Fibroblast of lung (primary cell): ENCODE results near the gene KIAA1958. TPM values are rescaled to one million over a fixed set of nuclear protein-coding genes. Genes with fewer than 3 reads are reported as not detected.

Experiments used
- DNase-seq, 2 donors: peaks; one replicate each; pipeline versions ENCODE4 v3.0.0 to v3.0.0-alpha.2; 2010; ENCODE audit warnings: low read depth in 2 of 2
- H2AFZ ChIP-seq: 2 replicates; pipeline ENCODE4 v1.5.1; 2012; ENCODE audit warnings: low read length, control low read depth, inconsistent platforms
- H3K27ac ChIP-seq: 2 replicates; pipeline ENCODE4 v1.5.1; 2011; ENCODE audit warnings: low read length, control low read depth; ENCODE audit not compliant: insufficient read depth
- H3K27me3 ChIP-seq: 2 replicates; pipeline ENCODE4 v1.5.1; 2011; ENCODE audit warnings: mild to moderate bottlenecking, low read length; ENCODE audit not compliant: control insufficient read depth, insufficient read depth
- H3K36me3 ChIP-seq: 2 replicates; pipeline ENCODE4 v1.5.1; 2011; ENCODE audit warnings: low read length; ENCODE audit not compliant: control insufficient read depth, insufficient read depth
- H3K4me1 ChIP-seq: 2 replicates; pipeline ENCODE4 v1.5.1; 2011; ENCODE audit warnings: low read length; ENCODE audit not compliant: control insufficient read depth, insufficient read depth; ENCODE audit errors: extremely low read depth
- H3K4me2 ChIP-seq: 2 replicates; pipeline ENCODE4 v1.5.1; 2011; ENCODE audit warnings: low read length, control low read depth; ENCODE audit not compliant: insufficient read depth; ENCODE audit errors: extremely low read depth
- H3K4me3 ChIP-seq, 4 experiments: fragments of 200-600 bp in 1 of 4; sonication (generic) in 1 of 4; replicated peaks in 1 of 4; 2 replicates each; pipeline ENCODE4 v1.5.1; 2011 to 2016; ENCODE audit warnings: low read length in 4 of 4, low read depth in 3 of 4, mild to moderate bottlenecking in 3 of 4, control low read depth in 2 of 4, inconsistent platforms in 1 of 4, mixed read lengths in 1 of 4; ENCODE audit not compliant: insufficient read depth in 1 of 4; ENCODE audit errors: control extremely low read depth in 1 of 4
- H3K79me2 ChIP-seq: 2 replicates; pipeline ENCODE4 v1.5.1; 2012; ENCODE audit warnings: mild to moderate bottlenecking, low read length, inconsistent platforms; ENCODE audit not compliant: control insufficient read depth, insufficient read depth
- H3K9ac ChIP-seq: 2 replicates; pipeline ENCODE4 v1.5.1; 2011; ENCODE audit warnings: mild to moderate bottlenecking, low read length, control low read depth; ENCODE audit not compliant: insufficient read depth
- H3K9me3 ChIP-seq: 2 replicates; pipeline ENCODE4 v1.5.1; 2012; ENCODE audit warnings: low read depth, low read length; ENCODE audit not compliant: control insufficient read depth, insufficient read depth
- H4K20me1 ChIP-seq: 2 replicates; pipeline ENCODE4 v1.5.1; 2011; ENCODE audit warnings: low read length; ENCODE audit not compliant: control insufficient read depth, insufficient read depth; ENCODE audit errors: extremely low read depth
- EZH2 ChIP-seq: IDR thresholded peaks from 2 replicates; pipeline ENCODE4 v1.5.1; 2012; ENCODE audit warnings: low read length, control low read depth, mild to moderate bottlenecking; ENCODE audit errors: missing control alignments
- polyA plus RNA-seq, 2 donors: library from polyadenylated mRNA; depleted of rRNA in 1 of 2; stranded (reverse) in 1 of 2; unstranded in 1 of 2; fragments of >200 nt; gene quantifications; 2 replicates each; pipeline ENCODE4 v1.2.1, GENCODE V29; 2011 to 2012; ENCODE audit warnings: missing spikeins in 1 of 2
- total RNA-seq: library from RNA; depleted of rRNA; stranded (reverse); fragments of >200 nt; gene quantifications from 2 replicates; pipeline ENCODE4 v1.2.1, GENCODE V29; 2014
- TF ChIP-seq, protein P1 (sequence below), 2 donors: IDR thresholded peaks in 1 of 2; conservative IDR thresholded peaks in 1 of 2; 1 replicate in 1 of 2; 2 replicates in 1 of 2; pipeline ENCODE4 v1.5.1; 2011 to 2012; ENCODE audit warnings: low read length in 2 of 2, control low read depth in 1 of 2, inconsistent platforms in 1 of 2, low read depth in 1 of 2, mild to moderate bottlenecking in 1 of 2

KIAA1958 gene
- total and polyA plus RNA-seq, 2 donors (not counting 1 experiment from before 2014, with no cell fraction given), result 0.75 to 3.0 TPM

GRCh38 chr9:112556497-112557442 lies 70.1 kb downstream of the KIAA1958 start:
- no peaks in the 10 kb centered on the region for H3K79me2 ChIP-seq
- peaks cover 4% of the 10 kb centered on the region for H3K4me1 ChIP-seq
- H2AFZ ChIP-seq, result no peak overlapping the region
- no peaks in the 10 kb centered on the region for H4K20me1 ChIP-seq
- no peak overlapping the region for H3K27ac ChIP-seq
- no peak overlapping the region for H3K4me2 ChIP-seq
- H3K27me3 ChIP-seq, result no peaks in the 10 kb centered on the region
- TF ChIP-seq EZH2, result no peak
- TF ChIP-seq, protein P1, sequence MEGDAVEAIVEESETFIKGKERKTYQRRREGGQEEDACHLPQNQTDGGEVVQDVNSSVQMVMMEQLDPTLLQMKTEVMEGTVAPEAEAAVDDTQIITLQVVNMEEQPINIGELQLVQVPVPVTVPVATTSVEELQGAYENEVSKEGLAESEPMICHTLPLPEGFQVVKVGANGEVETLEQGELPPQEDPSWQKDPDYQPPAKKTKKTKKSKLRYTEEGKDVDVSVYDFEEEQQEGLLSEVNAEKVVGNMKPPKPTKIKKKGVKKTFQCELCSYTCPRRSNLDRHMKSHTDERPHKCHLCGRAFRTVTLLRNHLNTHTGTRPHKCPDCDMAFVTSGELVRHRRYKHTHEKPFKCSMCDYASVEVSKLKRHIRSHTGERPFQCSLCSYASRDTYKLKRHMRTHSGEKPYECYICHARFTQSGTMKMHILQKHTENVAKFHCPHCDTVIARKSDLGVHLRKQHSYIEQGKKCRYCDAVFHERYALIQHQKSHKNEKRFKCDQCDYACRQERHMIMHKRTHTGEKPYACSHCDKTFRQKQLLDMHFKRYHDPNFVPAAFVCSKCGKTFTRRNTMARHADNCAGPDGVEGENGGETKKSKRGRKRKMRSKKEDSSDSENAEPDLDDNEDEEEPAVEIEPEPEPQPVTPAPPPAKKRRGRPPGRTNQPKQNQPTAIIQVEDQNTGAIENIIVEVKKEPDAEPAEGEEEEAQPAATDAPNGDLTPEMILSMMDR (conservative IDR thresholded peaks at IDR 0.05 in 1 of 2, IDR thresholded peaks at IDR 0.05 in 1 of 2; ENCODE audit: low read depth in 1 of 2, low read length in 2 of 2), result no peak
- no peak overlapping the region for H3K4me3 ChIP-seq
- DNase-seq, result peak; percentile 15 to 91
- H3K36me3 ChIP-seq, result no peaks in the 10 kb centered on the region
- no peak overlapping the region for H3K9ac ChIP-seq
- no peaks in the 10 kb centered on the region for H3K9me3 ChIP-seq

- no peaks in the 10 kb centered on the region for H3K27me3 ChIP-seq
- H3K9ac ChIP-seq, result no peak overlapping the region
- DNase-seq, result peak in 1 of 2 donors; percentile 85
- H3K27ac ChIP-seq, result no peak overlapping the region
- H3K79me2 ChIP-seq, result no peaks in the 10 kb centered on the region
- H2AFZ ChIP-seq, result no peak overlapping the region
- peak overlapping the region; percentile 9 for H3K4me2 ChIP-seq
- H3K4me1 ChIP-seq, result peaks cover 4% of the 10 kb centered on the region
- H3K9me3 ChIP-seq, result no peaks in the 10 kb centered on the region
- H3K36me3 ChIP-seq, result no peaks in the 10 kb centered on the region
- no peak overlapping the region for H3K4me3 ChIP-seq
- H4K20me1 ChIP-seq, result no peaks in the 10 kb centered on the region
- no peak for TF ChIP-seq EZH2
- TF ChIP-seq, protein P1 (conservative IDR thresholded peaks at IDR 0.05 in 1 of 2, IDR thresholded peaks at IDR 0.05 in 1 of 2; ENCODE audit: low read depth in 1 of 2, low read length in 2 of 2), result no peak
These were observed 71.8 kb downstream of the KIAA1958 start for GRCh38 chr9:112558476-112558875.

DNA sequence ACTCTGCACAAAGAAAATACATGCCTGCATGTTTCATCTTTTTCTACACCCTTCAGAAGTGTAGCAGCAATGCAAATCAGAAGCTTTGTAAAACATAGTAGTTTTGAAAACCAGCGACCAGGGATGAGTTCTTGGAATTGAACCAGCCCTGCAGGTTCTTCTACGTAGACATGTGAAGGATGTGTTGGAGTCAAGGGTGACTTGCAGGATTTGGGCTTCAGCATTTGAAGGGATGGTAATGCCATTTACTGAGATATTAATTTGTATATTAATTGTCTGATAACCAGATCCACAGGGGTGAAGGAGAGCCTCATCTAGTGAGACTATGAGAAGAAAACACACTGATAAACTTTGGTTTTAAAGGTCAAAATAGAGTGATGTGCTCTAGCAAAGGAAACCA lies 72.4 kb downstream of the KIAA1958 start:
- Histone ChIP-seq H3K4me1 (peaks cover 4% of the 10 kb centered on the region), H3K27me3 (no peaks in the 10 kb centered on the region), H3K36me3 (no peaks in the 10 kb centered on the region), H3K9me3 (no peaks in the 10 kb centered on the region), H3K9ac (no peak overlapping the region), H3K4me3 (no peak overlapping the region), H3K27ac (no peak overlapping the region), H4K20me1 (no peaks in the 10 kb centered on the region), H3K4me2 (no peak overlapping the region), H2AFZ (no peak overlapping the region), H3K79me2 (no peaks in the 10 kb centered on the region)
- DNase-seq, result no peak
- no peak for TF ChIP-seq EZH2
- TF ChIP-seq, protein P1 (conservative IDR thresholded peaks at IDR 0.05 in 1 of 2, IDR thresholded peaks at IDR 0.05 in 1 of 2; ENCODE audit: low read depth in 1 of 2, low read length in 2 of 2), result no peak
